A549 (cell line): ENCODE results near the gene CMIP. TPM values are rescaled to one million over a fixed set of nuclear protein-coding genes. Genes with fewer than 3 reads are reported as not detected.
A peak's percentile ranks its signal among the peaks of the same experiment; 100 is the strongest.

Source experiments
- ATAC-seq, 2 experiments: fragments of 200-7000 bp in 1 of 2; fragments of >200 bp in 1 of 2; cut with Nextera tagmentation in 1 of 2; cut with Tn5 transposase in 1 of 2; 3 replicates each; pipeline versions ENCODE4 v1.8.0 to v1.9.1; 2018 to 2020; ENCODE audit warnings: mild to moderate bottlenecking in 1 of 2, moderate library complexity in 1 of 2
- CTCF ChIA-PET: fragments of 300-600 bp; sonication (Branson Sonifier 250); formaldehyde crosslinking; extraction: SDS; loops from one replicate; lab custom pipeline; 2021; ENCODE audit warnings: antibody characterized with exemption, inconsistent platforms; lab: Yijun Ruan, JAX
- POLR2A ChIA-PET: fragments of 350-600 bp; formaldehyde crosslinking; extraction: SDS; loops from one replicate; lab custom pipeline; 2021; ENCODE audit warnings: antibody characterized with exemption, inconsistent platforms; lab: Yijun Ruan, JAX
- DNase-seq, 2 experiments: peaks; one replicate each; pipeline versions ENCODE4 v3.0.0 to v3.0.0-alpha.2; 2011 to 2016; ENCODE audit warnings: low read depth in 1 of 2, low spot score in 1 of 2
- FAIRE-seq: peaks from 2 replicates; lab custom pipeline; 2011; peaks lifted over from hg19 to GRCh38; lab: Jason Lieb, UNC
- H3K27ac ChIP-seq, 2 experiments: fragments of >200 bp; sonication (Bioruptor Twin); formaldehyde crosslinking; 3 replicates each; pipeline ENCODE4 v1.5.1; 2016 to 2017
- H3K4me1 ChIP-seq: fragments of >200 bp; sonication (Bioruptor Twin); formaldehyde crosslinking; 3 replicates; pipeline ENCODE4 v1.6.1; 2016
- H3K4me2 ChIP-seq: fragments of >200 bp; sonication (Bioruptor Twin); formaldehyde crosslinking; 3 replicates; pipeline ENCODE4 v1.6.1; 2016
- H3K4me3 ChIP-seq: fragments of >200 bp; sonication (Bioruptor Twin); formaldehyde crosslinking; 3 replicates; pipeline ENCODE4 v1.5.1; 2016
- H3K9me3 ChIP-seq: fragments of >200 bp; sonication (Bioruptor Twin); formaldehyde crosslinking; 3 replicates; pipeline ENCODE4 v1.6.1; 2016
- CBX2 ChIP-seq: fragments of 200-600 bp; sonication (generic); IDR thresholded peaks from 2 replicates; pipeline ENCODE4 v1.6.1; 2016; ENCODE audit warnings: low read depth, mild to moderate bottlenecking, borderline replicate concordance
- CEBPB ChIP-seq, 2 experiments: fragments of >200 bp in 1 of 2; sonication (Bioruptor Twin) in 1 of 2; formaldehyde crosslinking in 1 of 2; IDR thresholded peaks; 2 replicates each; pipeline ENCODE4 v1.6.1; 2012 to 2016
- CHD2 ChIP-seq: fragments of 150-350 bp; IDR thresholded peaks from 2 replicates; pipeline ENCODE4 v1.6.1; 2014; ENCODE audit warnings: low read length; ENCODE audit not compliant: partially characterized antibody
- CHD4 ChIP-seq: fragments of 200-600 bp; sonication (generic); IDR thresholded peaks from 2 replicates; pipeline ENCODE4 v1.6.1; 2016; ENCODE audit warnings: antibody characterized with exemption, mild to moderate bottlenecking, borderline replicate concordance
- CTCF ChIP-seq: fragments of >200 bp; sonication (Bioruptor Twin); formaldehyde crosslinking; IDR thresholded peaks from 3 replicates; pipeline ENCODE4 v1.5.1; 2016
- EHMT2 ChIP-seq: fragments of 200-600 bp; sonication (generic); IDR thresholded peaks from 2 replicates; pipeline ENCODE4 v1.6.1; 2016; ENCODE audit warnings: antibody characterized with exemption, low read depth, mild to moderate bottlenecking, moderate library complexity
- EP300 ChIP-seq, 2 experiments: fragments of >200 bp; sonication (Bioruptor Twin); formaldehyde crosslinking; IDR thresholded peaks; 2 replicates in 1 of 2; 3 replicates in 1 of 2; pipeline ENCODE4 v1.6.1; 2016 to 2017
- FOSB ChIP-seq: fragments of 250-450 bp; sonication (Bioruptor Pico); IDR thresholded peaks from 2 replicates; pipeline ENCODE4 v1.5.0; 2020; ENCODE audit warnings: mild to moderate bottlenecking, moderate library complexity
- FOSL2 ChIP-seq, 2 experiments: fragments of 450-650 bp in 1 of 2; fragments of >200 bp in 1 of 2; sonication (Bioruptor Twin) in 1 of 2; formaldehyde crosslinking; IDR thresholded peaks; 2 replicates each; pipeline versions ENCODE4 v1.5.0 to v1.6.1; 2016 to 2020; ENCODE audit warnings: mild to moderate bottlenecking in 1 of 2, moderate library complexity in 1 of 2
- FOXS1 ChIP-seq: fragments of 250-450 bp; sonication (Bioruptor Pico); IDR thresholded peaks from 2 replicates; pipeline ENCODE4 v1.5.0; 2020; ENCODE audit warnings: mild to moderate bottlenecking, moderate library complexity
- HOXA7 ChIP-seq: fragments of 250-450 bp; sonication (Bioruptor Pico); IDR thresholded peaks from 2 replicates; pipeline ENCODE4 v1.5.0; 2020; ENCODE audit warnings: mild to moderate bottlenecking, moderate library complexity
- HOXB13 ChIP-seq: fragments of 250-450 bp; sonication (Bioruptor Pico); IDR thresholded peaks from 2 replicates; pipeline ENCODE4 v1.5.0; 2020; ENCODE audit warnings: low read depth, mild to moderate bottlenecking, moderate library complexity
- HOXB5 ChIP-seq: fragments of 250-450 bp; sonication (Bioruptor Pico); IDR thresholded peaks from 2 replicates; pipeline ENCODE4 v1.5.0; 2020; ENCODE audit warnings: mild to moderate bottlenecking, moderate library complexity
- JUN ChIP-seq, 2 experiments: fragments of >200 bp; sonication (Bioruptor Twin); formaldehyde crosslinking; IDR thresholded peaks; 2 replicates in 1 of 2; 3 replicates in 1 of 2; pipeline ENCODE4 v1.6.1; 2016 to 2017
- KDM1A ChIP-seq: fragments of 200-600 bp; sonication (generic); IDR thresholded peaks from 2 replicates; pipeline ENCODE4 v1.6.1; 2016; ENCODE audit warnings: low read depth, mild to moderate bottlenecking
- KDM5A ChIP-seq: fragments of 200-600 bp; sonication (generic); IDR thresholded peaks from 2 replicates; pipeline ENCODE4 v1.6.1; 2016; ENCODE audit warnings: antibody characterized with exemption, mild to moderate bottlenecking
- MAFK ChIP-seq: fragments of 450-650 bp; IDR thresholded peaks from 2 replicates; pipeline ENCODE4 v1.6.1; 2014; ENCODE audit not compliant: partially characterized antibody
- MAX ChIP-seq: IDR thresholded peaks from 2 replicates; pipeline ENCODE4 v1.6.1; 2012
- MYC ChIP-seq: IDR thresholded peaks from 2 replicates; pipeline ENCODE4 v1.6.1; 2012; ENCODE audit warnings: mild to moderate bottlenecking, inconsistent platforms, low read length, improper control_type of control experiment, borderline replicate concordance
- NPAS2 ChIP-seq: fragments of 250-450 bp; sonication (Bioruptor Pico); IDR thresholded peaks from 2 replicates; pipeline ENCODE4 v1.8.0; 2022; ENCODE audit warnings: mild to moderate bottlenecking, moderate library complexity, borderline replicate concordance
- NR3C1 ChIP-seq: fragments of >200 bp; sonication (Bioruptor Twin); formaldehyde crosslinking; IDR thresholded peaks from 3 replicates; pipeline ENCODE4 v1.6.1; 2017
- PBX3 ChIP-seq: IDR thresholded peaks from 2 replicates; pipeline ENCODE4 v1.6.1; 2012
- RARB ChIP-seq: fragments of 250-450 bp; sonication (Bioruptor Pico); IDR thresholded peaks from 2 replicates; pipeline ENCODE4 v1.8.0; 2021; ENCODE audit warnings: mild to moderate bottlenecking, moderate library complexity
- USF2 ChIP-seq: fragments of 450-650 bp; IDR thresholded peaks from 2 replicates; pipeline ENCODE4 v1.6.1; 2014; ENCODE audit warnings: antibody characterized with exemption
- ZC3H11A ChIP-seq: fragments of 450-650 bp; IDR thresholded peaks from 2 replicates; pipeline ENCODE4 v1.6.1; 2014; ENCODE audit warnings: antibody characterized with exemption, mild to moderate bottlenecking
- ZNF302 ChIP-seq: fragments of 250-450 bp; sonication (Bioruptor Pico); IDR thresholded peaks from 2 replicates; pipeline ENCODE4 v1.9.0; 2021; ENCODE audit warnings: inconsistent platforms, mild to moderate bottlenecking, moderate library complexity
- ZSCAN20 ChIP-seq: fragments of 250-450 bp; sonication (Bioruptor Pico); IDR thresholded peaks from 2 replicates; pipeline ENCODE4 v1.8.0; 2022; ENCODE audit warnings: mild to moderate bottlenecking, moderate library complexity
- WGBS: methylation state at CpG from one replicate; pipeline ENCODE4 v1.1.6; 2017; ENCODE audit errors: missing lambda C conversion rate; 5-methylcytosine and 5-hydroxymethylcytosine counted together
- polyA plus RNA-seq, 4 experiments: library from polyadenylated mRNA; depleted of rRNA in 3 of 4; stranded (reverse); fragments of >200 nt; fragmentation: RNase III in 1 of 4; extraction: RNeasy Plus Mini Kit Qiagen cat#74134 plus additional on column Dnase treatment in 1 of 4; gene quantifications; 2 replicates in 3 of 4; 3 replicates in 1 of 4; pipeline ENCODE4 v1.2.3, GENCODE V29; 2011 to 2017

CMIP gene
- polyA plus RNA-seq, 2 of the 4 experiments (the other 2 are of a cell fraction), result 21.6 to 125 TPM

- H3K4me3 ChIP-seq, result no peak overlapping the region
- CTCF ChIA-PET, result interaction anchor here (0.6 to 2.1 kb wide), 6 partner anchors 12 to 291 kb away, joined by 3 to 7 read pairs (median 4); no protein-coding TSS in a partner anchor
- no peaks in the 10 kb centered on the region for H3K9me3 ChIP-seq
- DNase-seq (no peak), FAIRE-seq (no peak), ATAC-seq (no peak)
- TF ChIP-seq MAFK, result peak; percentile 13
- no peak for TF ChIP-seq FOSL2 (IDR thresholded peaks at IDR 0.05)
- TF ChIP-seq FOSL2 (CRISPR knock-in tag; IDR thresholded peaks at IDR 0.05), result no peak
- WGBS, result 83% methylated on average over 22 of the region's 22 CpGs
- peaks cover 100% of the 10 kb centered on the region for H3K4me1 ChIP-seq
- POLR2A ChIA-PET, result no interaction called here
- H3K4me2 ChIP-seq, result peak overlapping the region; percentile 33
- H3K27ac ChIP-seq, result peak overlapping the region; percentile 20 to 81; a peak in 4 of 6 replicates
These were observed 39.5 kb downstream of the CMIP start for GRCh38 chr16:81483970-81484595.

- no peak overlapping the region for H3K4me3 ChIP-seq
- ATAC-seq (no peak), FAIRE-seq (no peak), DNase-seq (no peak)
- peak overlapping the region; percentile 29 to 81 for H3K27ac ChIP-seq
- POLR2A ChIA-PET, result interaction anchor here (1.1 kb wide), 1 partner anchor 9 kb away, joined by 3 read pairs; no protein-coding TSS in a partner anchor
- peak overlapping the region; percentile 33 for H3K4me2 ChIP-seq
- CTCF ChIA-PET, result interaction anchor here (0.8 to 1.8 kb wide), 6 partner anchors 13 to 224 kb away, joined by 3 to 5 read pairs (median 4); no protein-coding TSS in a partner anchor
- peaks cover 100% of the 10 kb centered on the region for H3K4me1 ChIP-seq
- 62% methylated on average over 11 of the region's 11 CpGs for WGBS
- TF ChIP-seq JUN (IDR thresholded peaks at IDR 0.05) (0 out of 5 replicates have a peak, but pooled peaks of 1 of the 2 experiments have one; percentile 7), ZC3H11A (no peak)
- no peaks in the 10 kb centered on the region for H3K9me3 ChIP-seq
These were observed 40.5 kb downstream of the CMIP start for GRCh38 chr16:81484908-81485624.

GRCh38 chr16:81485824-81486539 is 41.4 kb downstream of the CMIP start:
- ChIA-PET POLR2A (interaction anchor here (1.1 kb wide), 1 partner anchor 10 kb away, joined by 3 read pairs; no protein-coding TSS in a partner anchor), CTCF (interaction anchor here (0.8 to 1.8 kb wide), 6 partner anchors 8 to 225 kb away, joined by 3 to 5 read pairs (median 4); no protein-coding TSS in a partner anchor)
- WGBS, result 82% methylated on average over 19 of the region's 21 CpGs
- Histone ChIP-seq H3K4me2 (peak overlapping the region; percentile 33), H3K4me3 (no peak overlapping the region), H3K9me3 (no peaks in the 10 kb centered on the region), H3K4me1 (peaks cover 100% of the 10 kb centered on the region), H3K27ac (peak overlapping the region; percentile 29 to 81)
- DNase-seq (peak in 1 of 2 experiments; percentile 47), ATAC-seq (peak; percentile 28 to 51; a peak in 5 of 6 replicates), FAIRE-seq (no peak)
- TF ChIP-seq JUN (IDR thresholded peaks at IDR 0.05) (0 out of 5 replicates have a peak, but pooled peaks of 1 of the 2 experiments have one; percentile 9), FOSB (CRISPR knock-in tag) (no peak), ZC3H11A (no peak), USF2 (peak; percentile 18; the same call in 1 of the 2 replicates), RARB (CRISPR knock-in tag) (no peak), ZSCAN20 (CRISPR knock-in tag) (no peak), PBX3 (no peak), EP300 (IDR thresholded peaks at IDR 0.05) (no peak), CEBPB (IDR thresholded peaks at IDR 0.05) (no peak), KDM5A (no peak), CBX2 (no peak), HOXB13 (CRISPR knock-in tag) (no peak), CHD4 (no peak), MAX (peak; percentile 14; the same call in 1 of the 2 replicates), HOXB5 (CRISPR knock-in tag) (no peak), FOXS1 (CRISPR knock-in tag) (no peak), HOXA7 (CRISPR knock-in tag) (no peak), CTCF (no peak), CHD2 (no peak), MYC (no peak), KDM1A (peak; percentile 82; the same call in 1 of the 2 replicates), EHMT2 (no peak), NPAS2 (CRISPR knock-in tag) (no peak), NR3C1 (no peak), ZNF302 (CRISPR knock-in tag) (no peak)
